WTC11 (cell line): Measurements from ENCODE around the gene MYL5. TPM values are rescaled to one million over a fixed set of nuclear protein-coding genes. Genes with fewer than 3 reads are reported as not detected.
A peak's percentile ranks its signal among the peaks of the same experiment; 100 is the strongest.

Source experiments
- ATAC-seq: fragments of 200-7000 bp; cut with Tn5 transposase; 2 replicates; pipeline ENCODE4 v1.10.0; 2021; ENCODE audit warnings: mild to moderate bottlenecking, moderate library complexity
- CTCF ChIA-PET: fragments of 300-600 bp; sonication (Branson Sonifier 250); formaldehyde crosslinking; loops from one replicate; lab custom pipeline; 2021; ENCODE audit warnings: antibody characterized with exemption; lab: Charles Lee
- POLR2A ChIA-PET: fragments of 350-600 bp; sonication (Branson Sonifier 250); formaldehyde crosslinking; loops from one replicate; lab custom pipeline; 2021; ENCODE audit warnings: antibody characterized with exemption; lab: Charles Lee
- DNase-seq: peaks from one replicate; pipeline ENCODE4 v3.0.0; 2021; ENCODE audit warnings: low spot score
- H3K27ac Mint-ChIP-seq: 2 replicates; pipeline ENCODE4 v1.8.0; 2021; ENCODE audit warnings: mixed read lengths
- H3K27me3 Mint-ChIP-seq: 2 replicates; pipeline ENCODE4 v1.8.0; 2021; ENCODE audit warnings: low read depth, mild to moderate bottlenecking, moderate library complexity, mixed read lengths
- H3K36me3 Mint-ChIP-seq: 2 replicates; pipeline ENCODE4 v1.8.0; 2021; ENCODE audit warnings: mixed read lengths
- H3K4me1 Mint-ChIP-seq: 2 replicates; pipeline ENCODE4 v1.8.0; 2022; ENCODE audit warnings: mixed read lengths
- H3K4me3 Mint-ChIP-seq: 2 replicates; pipeline ENCODE4 v1.8.0; 2021; ENCODE audit warnings: mild to moderate bottlenecking, moderate library complexity, mixed read lengths
- H3K9me3 Mint-ChIP-seq: 2 replicates; pipeline ENCODE4 v1.8.0; 2021; ENCODE audit warnings: mixed read lengths
- CREM ChIP-seq: sonication (generic); formaldehyde crosslinking; IDR thresholded peaks from 2 replicates; pipeline ENCODE4 v1.8.1; 2022; ENCODE audit warnings: mild to moderate bottlenecking, missing genetic modification reagents, moderate library complexity
- GTF2I ChIP-seq: fragments of 250-450 bp; sonication (Bioruptor Pico); conservative IDR thresholded peaks from 2 replicates; pipeline ENCODE4 v1.4.0; 2021; ENCODE audit warnings: mild to moderate bottlenecking
- JUN ChIP-seq: sonication (generic); formaldehyde crosslinking; IDR thresholded peaks from 2 replicates; pipeline ENCODE4 v1.8.0; 2023; ENCODE audit warnings: mild to moderate bottlenecking, missing genetic modification reagents
- NFE2L1 ChIP-seq: sonication (generic); formaldehyde crosslinking; IDR thresholded peaks from 2 replicates; pipeline ENCODE4 v1.8.1; 2023; ENCODE audit warnings: missing genetic modification reagents
- NFYB ChIP-seq: sonication (generic); formaldehyde crosslinking; conservative IDR thresholded peaks from 2 replicates; pipeline ENCODE4 v1.8.0; 2022; ENCODE audit warnings: low read depth, missing genetic modification reagents
- OVOL2 ChIP-seq: fragments of 250-450 bp; sonication (Bioruptor Pico); IDR thresholded peaks from 2 replicates; pipeline ENCODE4 v1.9.0; 2021; ENCODE audit warnings: mild to moderate bottlenecking, borderline replicate concordance
- RELA ChIP-seq: sonication (generic); formaldehyde crosslinking; IDR thresholded peaks from 2 replicates; pipeline ENCODE4 v1.8.1; 2022; ENCODE audit warnings: missing genetic modification reagents, mild to moderate bottlenecking, borderline replicate concordance
- SMAD3 ChIP-seq: sonication (generic); formaldehyde crosslinking; IDR thresholded peaks from 2 replicates; pipeline ENCODE4 v1.8.0; 2022; ENCODE audit warnings: missing genetic modification reagents, mild to moderate bottlenecking, borderline replicate concordance
- SOX15 ChIP-seq: fragments of 250-450 bp; sonication (Bioruptor Pico); IDR thresholded peaks from 2 replicates; pipeline ENCODE4 v1.9.0; 2021; ENCODE audit warnings: mild to moderate bottlenecking
- TEAD1 ChIP-seq: sonication (generic); formaldehyde crosslinking; IDR thresholded peaks from 2 replicates; pipeline ENCODE4 v1.8.0; 2022; ENCODE audit warnings: mild to moderate bottlenecking, missing genetic modification reagents
- TEAD4 ChIP-seq: sonication (generic); formaldehyde crosslinking; IDR thresholded peaks from 2 replicates; pipeline ENCODE4 v1.8.0; 2022; ENCODE audit warnings: mild to moderate bottlenecking, missing genetic modification reagents
- TP53 ChIP-seq: sonication (generic); formaldehyde crosslinking; IDR thresholded peaks from 2 replicates; pipeline ENCODE4 v1.8.1; 2023; ENCODE audit warnings: mild to moderate bottlenecking, missing genetic modification reagents
- ZNF138 ChIP-seq: sonication (generic); formaldehyde crosslinking; conservative IDR thresholded peaks from 2 replicates; pipeline ENCODE4 v1.8.1; 2022; ENCODE audit warnings: mild to moderate bottlenecking, moderate library complexity, missing genetic modification reagents
- ZNF416 ChIP-seq: fragments of 250-450 bp; sonication (Bioruptor Pico); IDR thresholded peaks from 2 replicates; pipeline ENCODE4 v1.9.0; 2021; ENCODE audit warnings: mild to moderate bottlenecking, inconsistent platforms
- ZNF423 ChIP-seq: fragments of 250-450 bp; sonication (Bioruptor Pico); IDR thresholded peaks from 2 replicates; pipeline ENCODE4 v2.1.2; 2022; ENCODE audit warnings: mild to moderate bottlenecking, moderate library complexity
- ZNF671 ChIP-seq: fragments of 250-450 bp; sonication (Bioruptor Pico); IDR thresholded peaks from 2 replicates; pipeline ENCODE4 v1.8.0; 2021; ENCODE audit warnings: mild to moderate bottlenecking
- total RNA-seq: library from RNA; stranded (reverse); gene quantifications from 3 replicates; pipeline ENCODE4 v1.2.3, GENCODE V29; 2021
- TF ChIP-seq, protein P1 (sequence below): sonication (generic); formaldehyde crosslinking; IDR thresholded peaks from 2 replicates; pipeline ENCODE4 v1.8.0; 2022; ENCODE audit warnings: mild to moderate bottlenecking, missing genetic modification reagents
- TF ChIP-seq, protein P2 (sequence below): sonication (generic); formaldehyde crosslinking; IDR thresholded peaks from 2 replicates; pipeline ENCODE4 v1.8.0; 2022; ENCODE audit warnings: mild to moderate bottlenecking, missing genetic modification reagents
- TF ChIP-seq, protein P3 (sequence below): sonication (generic); formaldehyde crosslinking; IDR thresholded peaks from 2 replicates; pipeline ENCODE4 v1.8.1; 2022; ENCODE audit warnings: mild to moderate bottlenecking, missing genetic modification reagents, moderate library complexity, borderline replicate concordance
- TF ChIP-seq, protein P4 (sequence below): sonication (generic); formaldehyde crosslinking; conservative IDR thresholded peaks from 2 replicates; pipeline ENCODE4 v1.8.1; 2023; ENCODE audit warnings: mild to moderate bottlenecking, low read depth, missing genetic modification reagents, moderate library complexity
- TF ChIP-seq, protein P5 (sequence below): sonication (generic); formaldehyde crosslinking; IDR thresholded peaks from 2 replicates; pipeline ENCODE4 v1.8.1; 2022; ENCODE audit warnings: mild to moderate bottlenecking, moderate library complexity, missing genetic modification reagents
- TF ChIP-seq, protein P6 (sequence below): sonication (generic); formaldehyde crosslinking; IDR thresholded peaks from 2 replicates; pipeline ENCODE4 v1.8.1; 2023; ENCODE audit warnings: mild to moderate bottlenecking, missing genetic modification reagents, moderate library complexity
- TF ChIP-seq, protein P7 (sequence below): sonication (generic); formaldehyde crosslinking; IDR thresholded peaks from 2 replicates; pipeline ENCODE4 v1.8.1; 2023; ENCODE audit warnings: mild to moderate bottlenecking, moderate library complexity, missing genetic modification reagents

The MYL5 gene
- total RNA-seq, 1 experiment from 2014 or later: 22.2 TPM

DNA sequence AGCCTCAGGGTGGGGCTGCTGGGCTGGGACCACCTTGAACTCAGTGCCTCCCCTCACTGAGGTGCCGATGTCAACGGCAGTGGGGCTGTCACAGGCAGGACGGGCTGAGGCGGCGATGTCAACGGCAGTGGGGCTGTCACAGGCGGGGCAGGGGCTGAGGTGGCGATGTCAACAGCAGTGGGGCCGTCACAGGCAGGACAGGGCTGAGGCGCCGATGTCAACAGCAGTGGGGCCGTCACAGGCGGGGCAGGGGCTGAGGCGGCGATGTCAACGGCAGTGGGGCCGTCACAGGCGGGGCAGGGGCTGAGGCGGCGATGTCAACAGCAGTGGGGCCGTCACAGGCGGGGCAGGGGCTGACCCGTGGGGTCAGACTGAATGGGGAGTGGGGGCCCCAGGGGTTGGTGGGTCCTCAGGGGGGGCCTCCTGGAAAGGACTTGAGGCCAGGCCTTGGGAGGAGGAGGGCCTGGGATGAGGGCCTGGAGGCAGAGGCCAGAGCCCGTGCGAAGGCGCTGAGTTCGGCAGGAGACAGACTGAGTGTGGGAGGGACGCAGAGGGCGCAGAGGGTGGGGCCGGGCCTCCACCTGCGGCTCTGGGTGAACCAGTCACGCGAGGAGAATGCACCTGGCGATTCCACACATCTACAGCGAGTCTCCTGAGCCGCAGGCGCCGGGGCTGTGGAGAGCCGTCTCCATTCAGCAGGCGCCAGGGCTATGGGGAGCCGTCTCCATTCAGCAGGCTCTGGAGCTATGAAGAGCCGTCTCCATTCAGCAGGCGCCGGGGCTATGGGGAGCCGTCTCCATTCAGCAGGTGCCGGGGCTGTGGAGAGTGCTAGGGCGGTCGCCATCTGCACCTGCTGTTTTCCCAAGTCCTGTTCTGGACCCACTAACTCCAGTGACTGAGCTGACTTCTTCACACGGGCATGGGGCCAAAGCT, 23.1 kb upstream of the MYL5 start:
- no peaks in the 10 kb centered on the region for H3K36me3 Mint-ChIP-seq
- DNase-seq (peak; percentile 32), ATAC-seq (peak; percentile 46)
- H3K4me1 Mint-ChIP-seq: 0 out of 2 replicates have a peak, but pooled peaks cover 4% of the 10 kb centered on the region
- no peak overlapping the region for H3K4me3 Mint-ChIP-seq
- ChIA-PET POLR2A (interaction anchor here (0.6 kb wide), 1 partner anchor 488 kb away, joined by 4 read pairs; no protein-coding TSS in a partner anchor), CTCF (interaction anchor here (0.6 to 0.9 kb wide), 2 partner anchors 32 to 48 kb away, joined by 3 read pairs; no protein-coding TSS in a partner anchor)
- no peaks in the 10 kb centered on the region for H3K9me3 Mint-ChIP-seq
- H3K27me3 Mint-ChIP-seq: peaks cover 6% of the 10 kb centered on the region; the same call in 1 of the 2 replicates
- TF ChIP-seq JUN (CRISPR knock-in tag) (no peak), TEAD4 (CRISPR knock-in tag) (no peak), CREM (CRISPR knock-in tag) (no peak), NFE2L1 (CRISPR knock-in tag) (no peak), TEAD1 (CRISPR knock-in tag) (no peak)
- TF ChIP-seq, protein P1, sequence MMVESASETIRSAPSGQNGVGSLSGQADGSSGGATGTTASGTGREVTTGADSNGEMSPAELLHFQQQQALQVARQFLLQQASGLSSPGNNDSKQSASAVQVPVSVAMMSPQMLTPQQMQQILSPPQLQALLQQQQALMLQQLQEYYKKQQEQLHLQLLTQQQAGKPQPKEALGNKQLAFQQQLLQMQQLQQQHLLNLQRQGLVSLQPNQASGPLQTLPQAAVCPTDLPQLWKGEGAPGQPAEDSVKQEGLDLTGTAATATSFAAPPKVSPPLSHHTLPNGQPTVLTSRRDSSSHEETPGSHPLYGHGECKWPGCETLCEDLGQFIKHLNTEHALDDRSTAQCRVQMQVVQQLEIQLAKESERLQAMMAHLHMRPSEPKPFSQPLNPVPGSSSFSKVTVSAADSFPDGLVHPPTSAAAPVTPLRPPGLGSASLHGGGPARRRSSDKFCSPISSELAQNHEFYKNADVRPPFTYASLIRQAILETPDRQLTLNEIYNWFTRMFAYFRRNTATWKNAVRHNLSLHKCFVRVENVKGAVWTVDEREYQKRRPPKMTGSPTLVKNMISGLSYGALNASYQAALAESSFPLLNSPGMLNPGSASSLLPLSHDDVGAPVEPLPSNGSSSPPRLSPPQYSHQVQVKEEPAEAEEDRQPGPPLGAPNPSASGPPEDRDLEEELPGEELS: no peak
- H3K27ac Mint-ChIP-seq: no peak overlapping the region

DNA sequence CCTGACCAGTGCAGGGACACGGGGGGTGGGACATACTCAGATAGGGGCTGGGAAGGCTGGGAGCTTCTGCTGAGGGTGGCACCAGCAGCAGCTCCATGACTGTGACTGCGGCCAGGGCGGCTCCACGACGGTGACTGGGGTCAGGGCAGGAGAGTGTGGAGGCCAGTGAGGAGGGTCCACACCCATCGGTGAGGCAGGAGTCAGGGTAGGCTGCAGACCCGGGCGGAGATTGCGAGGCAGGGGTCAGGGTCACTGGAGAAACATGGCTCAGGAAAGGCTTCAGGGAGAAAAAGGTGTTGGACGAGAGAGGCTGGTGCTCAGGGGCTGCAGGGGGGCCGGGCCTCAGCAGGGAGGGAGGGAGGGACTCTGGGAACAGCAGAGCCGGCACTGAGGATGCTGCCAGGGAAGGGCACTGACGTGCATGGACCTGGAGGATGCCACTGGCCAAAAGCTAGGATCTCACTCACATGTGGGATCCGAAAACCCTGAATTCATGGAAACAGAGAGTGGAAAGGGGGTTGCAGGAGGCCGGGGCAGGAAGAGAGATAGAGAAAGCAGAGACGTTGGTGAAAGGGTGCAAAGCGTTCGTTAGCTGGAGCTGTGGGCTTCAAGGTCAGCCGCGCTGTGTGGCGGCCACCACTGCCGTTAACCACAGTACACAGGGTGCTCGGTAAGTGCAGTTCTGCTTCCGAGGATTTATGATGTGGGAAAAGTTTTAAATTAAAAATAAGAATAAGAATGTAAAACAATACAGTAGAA, 22.3 kb upstream of the MYL5 start:
- ChIA-PET CTCF (interaction anchor here (0.6 to 0.9 kb wide), 2 partner anchors 32 to 49 kb away, joined by 3 read pairs; no protein-coding TSS in a partner anchor), POLR2A (interaction anchor here (0.6 kb wide), 1 partner anchor 8 kb away, joined by 5 read pairs; no protein-coding TSS in a partner anchor)
- Mint-ChIP-seq H3K4me1 (0 out of 2 replicates have a peak, but pooled peaks cover 4% of the 10 kb centered on the region), H3K4me3 (no peak overlapping the region), H3K9me3 (no peaks in the 10 kb centered on the region), H3K27me3 (peaks cover 3% of the 10 kb centered on the region; the same call in 1 of the 2 replicates), H3K27ac (no peak overlapping the region), H3K36me3 (no peaks in the 10 kb centered on the region)
- ATAC-seq (no peak), DNase-seq (no peak)
- TF ChIP-seq SOX15 (no peak), ZNF423 (CRISPR knock-in tag) (no peak), ZNF671 (no peak), GTF2I (CRISPR knock-in tag) (no peak), OVOL2 (CRISPR knock-in tag) (no peak), NFYB (no peak), RELA (CRISPR knock-in tag) (no peak), ZNF138 (CRISPR knock-in tag) (no peak), TP53 (no peak), SMAD3 (CRISPR knock-in tag) (no peak), ZNF416 (CRISPR knock-in tag) (no peak)
- TF ChIP-seq, protein P2, sequence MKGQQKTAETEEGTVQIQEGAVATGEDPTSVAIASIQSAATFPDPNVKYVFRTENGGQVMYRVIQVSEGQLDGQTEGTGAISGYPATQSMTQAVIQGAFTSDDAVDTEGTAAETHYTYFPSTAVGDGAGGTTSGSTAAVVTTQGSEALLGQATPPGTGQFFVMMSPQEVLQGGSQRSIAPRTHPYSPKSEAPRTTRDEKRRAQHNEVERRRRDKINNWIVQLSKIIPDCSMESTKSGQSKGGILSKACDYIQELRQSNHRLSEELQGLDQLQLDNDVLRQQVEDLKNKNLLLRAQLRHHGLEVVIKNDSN (CRISPR knock-in tag): no peak
- TF ChIP-seq, protein P3, sequence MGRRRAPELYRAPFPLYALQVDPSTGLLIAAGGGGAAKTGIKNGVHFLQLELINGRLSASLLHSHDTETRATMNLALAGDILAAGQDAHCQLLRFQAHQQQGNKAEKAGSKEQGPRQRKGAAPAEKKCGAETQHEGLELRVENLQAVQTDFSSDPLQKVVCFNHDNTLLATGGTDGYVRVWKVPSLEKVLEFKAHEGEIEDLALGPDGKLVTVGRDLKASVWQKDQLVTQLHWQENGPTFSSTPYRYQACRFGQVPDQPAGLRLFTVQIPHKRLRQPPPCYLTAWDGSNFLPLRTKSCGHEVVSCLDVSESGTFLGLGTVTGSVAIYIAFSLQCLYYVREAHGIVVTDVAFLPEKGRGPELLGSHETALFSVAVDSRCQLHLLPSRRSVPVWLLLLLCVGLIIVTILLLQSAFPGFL (CRISPR knock-in tag): no peak
- TF ChIP-seq, protein P4, sequence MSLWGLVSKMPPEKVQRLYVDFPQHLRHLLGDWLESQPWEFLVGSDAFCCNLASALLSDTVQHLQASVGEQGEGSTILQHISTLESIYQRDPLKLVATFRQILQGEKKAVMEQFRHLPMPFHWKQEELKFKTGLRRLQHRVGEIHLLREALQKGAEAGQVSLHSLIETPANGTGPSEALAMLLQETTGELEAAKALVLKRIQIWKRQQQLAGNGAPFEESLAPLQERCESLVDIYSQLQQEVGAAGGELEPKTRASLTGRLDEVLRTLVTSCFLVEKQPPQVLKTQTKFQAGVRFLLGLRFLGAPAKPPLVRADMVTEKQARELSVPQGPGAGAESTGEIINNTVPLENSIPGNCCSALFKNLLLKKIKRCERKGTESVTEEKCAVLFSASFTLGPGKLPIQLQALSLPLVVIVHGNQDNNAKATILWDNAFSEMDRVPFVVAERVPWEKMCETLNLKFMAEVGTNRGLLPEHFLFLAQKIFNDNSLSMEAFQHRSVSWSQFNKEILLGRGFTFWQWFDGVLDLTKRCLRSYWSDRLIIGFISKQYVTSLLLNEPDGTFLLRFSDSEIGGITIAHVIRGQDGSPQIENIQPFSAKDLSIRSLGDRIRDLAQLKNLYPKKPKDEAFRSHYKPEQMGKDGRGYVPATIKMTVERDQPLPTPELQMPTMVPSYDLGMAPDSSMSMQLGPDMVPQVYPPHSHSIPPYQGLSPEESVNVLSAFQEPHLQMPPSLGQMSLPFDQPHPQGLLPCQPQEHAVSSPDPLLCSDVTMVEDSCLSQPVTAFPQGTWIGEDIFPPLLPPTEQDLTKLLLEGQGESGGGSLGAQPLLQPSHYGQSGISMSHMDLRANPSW (CRISPR knock-in tag): no peak
- TF ChIP-seq, protein P5, sequence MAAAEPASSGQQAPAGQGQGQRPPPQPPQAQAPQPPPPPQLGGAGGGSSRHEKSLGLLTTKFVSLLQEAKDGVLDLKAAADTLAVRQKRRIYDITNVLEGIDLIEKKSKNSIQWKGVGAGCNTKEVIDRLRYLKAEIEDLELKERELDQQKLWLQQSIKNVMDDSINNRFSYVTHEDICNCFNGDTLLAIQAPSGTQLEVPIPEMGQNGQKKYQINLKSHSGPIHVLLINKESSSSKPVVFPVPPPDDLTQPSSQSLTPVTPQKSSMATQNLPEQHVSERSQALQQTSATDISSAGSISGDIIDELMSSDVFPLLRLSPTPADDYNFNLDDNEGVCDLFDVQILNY (CRISPR knock-in tag): no peak
- TF ChIP-seq, protein P6, sequence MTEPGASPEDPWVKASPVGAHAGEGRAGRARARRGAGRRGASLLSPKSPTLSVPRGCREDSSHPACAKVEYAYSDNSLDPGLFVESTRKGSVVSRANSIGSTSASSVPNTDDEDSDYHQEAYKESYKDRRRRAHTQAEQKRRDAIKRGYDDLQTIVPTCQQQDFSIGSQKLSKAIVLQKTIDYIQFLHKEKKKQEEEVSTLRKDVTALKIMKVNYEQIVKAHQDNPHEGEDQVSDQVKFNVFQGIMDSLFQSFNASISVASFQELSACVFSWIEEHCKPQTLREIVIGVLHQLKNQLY (CRISPR knock-in tag): no peak
- TF ChIP-seq, protein P7, sequence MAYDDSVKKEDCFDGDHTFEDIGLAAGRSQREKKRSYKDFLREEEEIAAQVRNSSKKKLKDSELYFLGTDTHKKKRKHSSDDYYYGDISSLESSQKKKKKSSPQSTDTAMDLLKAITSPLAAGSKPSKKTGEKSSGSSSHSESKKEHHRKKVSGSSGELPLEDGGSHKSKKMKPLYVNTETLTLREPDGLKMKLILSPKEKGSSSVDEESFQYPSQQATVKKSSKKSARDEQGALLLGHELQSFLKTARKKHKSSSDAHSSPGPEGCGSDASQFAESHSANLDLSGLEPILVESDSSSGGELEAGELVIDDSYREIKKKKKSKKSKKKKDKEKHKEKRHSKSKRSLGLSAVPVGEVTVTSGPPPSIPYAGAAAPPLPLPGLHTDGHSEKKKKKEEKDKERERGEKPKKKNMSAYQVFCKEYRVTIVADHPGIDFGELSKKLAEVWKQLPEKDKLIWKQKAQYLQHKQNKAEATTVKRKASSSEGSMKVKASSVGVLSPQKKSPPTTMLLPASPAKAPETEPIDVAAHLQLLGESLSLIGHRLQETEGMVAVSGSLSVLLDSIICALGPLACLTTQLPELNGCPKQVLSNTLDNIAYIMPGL (CRISPR knock-in tag): no peak
